H1 (cell line): ENCODE data around the gene STRA8. TPM values are rescaled to one million over a fixed set of nuclear protein-coding genes. Genes with fewer than 3 reads are reported as not detected.

ENCODE experiments used
- polyA plus RNA-seq, 7 experiments: library from polyadenylated mRNA; depleted of rRNA in 3 of 7; stranded (reverse) in 5 of 7; unstranded in 2 of 7; fragments of >200 nt in 5 of 7; fragments of 200-250 nt in 2 of 7; gene quantifications; 1 replicate in 5 of 7; 2 replicates in 1 of 7; 4 replicates in 1 of 7; pipeline versions ENCODE4 v1.2.1 to v1.2.3, GENCODE V29; 2011 to 2013; ENCODE audit warnings: missing spikeins in 2 of 7, mixed read lengths in 2 of 7
- total RNA-seq: library from RNA; stranded (reverse); fragmentation: NEBNext Ultra II Directional; extraction: Animal tissue kit (Norgen Biotek cat#: 25700); gene quantifications from 2 replicates; pipeline ENCODE4 v1.2.1, GENCODE V29; 2021
- TF ChIP-seq, protein P1 (sequence below): fragments of 300-600 bp; sonication (generic); IDR thresholded peaks from 2 replicates; pipeline ENCODE4 v1.7.1; 2012; ENCODE audit warnings: low read length, moderate library complexity, mild to moderate bottlenecking, inconsistent platforms; ENCODE audit not compliant: insufficient replicate concordance

STRA8 gene
- total and polyA plus RNA-seq, 2 of the 8 experiments (the other 6 are each of a cell fraction or from before 2014, with no cell fraction given), result not detected

DNA sequence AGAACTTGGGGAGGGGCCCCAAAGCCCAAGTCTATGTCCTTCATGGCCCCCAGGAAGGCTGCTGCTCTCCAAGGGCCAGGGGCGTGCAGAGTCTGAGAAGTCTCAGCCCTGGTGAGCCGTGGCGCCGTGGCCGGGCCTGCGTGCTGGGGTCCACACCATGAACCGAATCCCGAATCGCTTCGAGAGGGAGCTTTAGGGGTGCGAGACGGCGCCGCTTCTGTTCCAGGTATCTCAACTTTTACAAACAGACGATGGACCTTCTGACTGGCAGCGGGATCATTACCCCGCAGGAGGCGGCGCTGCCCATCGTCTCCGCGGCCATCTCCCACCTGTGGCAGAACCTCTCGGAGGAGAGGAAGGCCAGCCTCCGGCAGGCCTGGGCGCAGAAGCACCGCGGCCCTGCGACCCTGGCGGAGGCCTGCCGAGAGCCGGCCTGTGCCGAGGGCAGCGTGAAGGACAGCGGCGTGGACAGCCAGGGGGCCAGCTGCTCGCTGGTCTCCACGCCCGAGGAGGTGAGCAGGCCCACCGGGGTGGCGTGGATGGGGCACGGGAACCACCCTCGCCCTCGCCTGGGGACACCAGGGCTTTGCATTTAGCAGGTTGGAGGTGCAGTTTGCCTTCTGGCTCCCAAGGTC lies 12.7 kb downstream of the STRA8 start (continued):
- TF ChIP-seq, protein P1, sequence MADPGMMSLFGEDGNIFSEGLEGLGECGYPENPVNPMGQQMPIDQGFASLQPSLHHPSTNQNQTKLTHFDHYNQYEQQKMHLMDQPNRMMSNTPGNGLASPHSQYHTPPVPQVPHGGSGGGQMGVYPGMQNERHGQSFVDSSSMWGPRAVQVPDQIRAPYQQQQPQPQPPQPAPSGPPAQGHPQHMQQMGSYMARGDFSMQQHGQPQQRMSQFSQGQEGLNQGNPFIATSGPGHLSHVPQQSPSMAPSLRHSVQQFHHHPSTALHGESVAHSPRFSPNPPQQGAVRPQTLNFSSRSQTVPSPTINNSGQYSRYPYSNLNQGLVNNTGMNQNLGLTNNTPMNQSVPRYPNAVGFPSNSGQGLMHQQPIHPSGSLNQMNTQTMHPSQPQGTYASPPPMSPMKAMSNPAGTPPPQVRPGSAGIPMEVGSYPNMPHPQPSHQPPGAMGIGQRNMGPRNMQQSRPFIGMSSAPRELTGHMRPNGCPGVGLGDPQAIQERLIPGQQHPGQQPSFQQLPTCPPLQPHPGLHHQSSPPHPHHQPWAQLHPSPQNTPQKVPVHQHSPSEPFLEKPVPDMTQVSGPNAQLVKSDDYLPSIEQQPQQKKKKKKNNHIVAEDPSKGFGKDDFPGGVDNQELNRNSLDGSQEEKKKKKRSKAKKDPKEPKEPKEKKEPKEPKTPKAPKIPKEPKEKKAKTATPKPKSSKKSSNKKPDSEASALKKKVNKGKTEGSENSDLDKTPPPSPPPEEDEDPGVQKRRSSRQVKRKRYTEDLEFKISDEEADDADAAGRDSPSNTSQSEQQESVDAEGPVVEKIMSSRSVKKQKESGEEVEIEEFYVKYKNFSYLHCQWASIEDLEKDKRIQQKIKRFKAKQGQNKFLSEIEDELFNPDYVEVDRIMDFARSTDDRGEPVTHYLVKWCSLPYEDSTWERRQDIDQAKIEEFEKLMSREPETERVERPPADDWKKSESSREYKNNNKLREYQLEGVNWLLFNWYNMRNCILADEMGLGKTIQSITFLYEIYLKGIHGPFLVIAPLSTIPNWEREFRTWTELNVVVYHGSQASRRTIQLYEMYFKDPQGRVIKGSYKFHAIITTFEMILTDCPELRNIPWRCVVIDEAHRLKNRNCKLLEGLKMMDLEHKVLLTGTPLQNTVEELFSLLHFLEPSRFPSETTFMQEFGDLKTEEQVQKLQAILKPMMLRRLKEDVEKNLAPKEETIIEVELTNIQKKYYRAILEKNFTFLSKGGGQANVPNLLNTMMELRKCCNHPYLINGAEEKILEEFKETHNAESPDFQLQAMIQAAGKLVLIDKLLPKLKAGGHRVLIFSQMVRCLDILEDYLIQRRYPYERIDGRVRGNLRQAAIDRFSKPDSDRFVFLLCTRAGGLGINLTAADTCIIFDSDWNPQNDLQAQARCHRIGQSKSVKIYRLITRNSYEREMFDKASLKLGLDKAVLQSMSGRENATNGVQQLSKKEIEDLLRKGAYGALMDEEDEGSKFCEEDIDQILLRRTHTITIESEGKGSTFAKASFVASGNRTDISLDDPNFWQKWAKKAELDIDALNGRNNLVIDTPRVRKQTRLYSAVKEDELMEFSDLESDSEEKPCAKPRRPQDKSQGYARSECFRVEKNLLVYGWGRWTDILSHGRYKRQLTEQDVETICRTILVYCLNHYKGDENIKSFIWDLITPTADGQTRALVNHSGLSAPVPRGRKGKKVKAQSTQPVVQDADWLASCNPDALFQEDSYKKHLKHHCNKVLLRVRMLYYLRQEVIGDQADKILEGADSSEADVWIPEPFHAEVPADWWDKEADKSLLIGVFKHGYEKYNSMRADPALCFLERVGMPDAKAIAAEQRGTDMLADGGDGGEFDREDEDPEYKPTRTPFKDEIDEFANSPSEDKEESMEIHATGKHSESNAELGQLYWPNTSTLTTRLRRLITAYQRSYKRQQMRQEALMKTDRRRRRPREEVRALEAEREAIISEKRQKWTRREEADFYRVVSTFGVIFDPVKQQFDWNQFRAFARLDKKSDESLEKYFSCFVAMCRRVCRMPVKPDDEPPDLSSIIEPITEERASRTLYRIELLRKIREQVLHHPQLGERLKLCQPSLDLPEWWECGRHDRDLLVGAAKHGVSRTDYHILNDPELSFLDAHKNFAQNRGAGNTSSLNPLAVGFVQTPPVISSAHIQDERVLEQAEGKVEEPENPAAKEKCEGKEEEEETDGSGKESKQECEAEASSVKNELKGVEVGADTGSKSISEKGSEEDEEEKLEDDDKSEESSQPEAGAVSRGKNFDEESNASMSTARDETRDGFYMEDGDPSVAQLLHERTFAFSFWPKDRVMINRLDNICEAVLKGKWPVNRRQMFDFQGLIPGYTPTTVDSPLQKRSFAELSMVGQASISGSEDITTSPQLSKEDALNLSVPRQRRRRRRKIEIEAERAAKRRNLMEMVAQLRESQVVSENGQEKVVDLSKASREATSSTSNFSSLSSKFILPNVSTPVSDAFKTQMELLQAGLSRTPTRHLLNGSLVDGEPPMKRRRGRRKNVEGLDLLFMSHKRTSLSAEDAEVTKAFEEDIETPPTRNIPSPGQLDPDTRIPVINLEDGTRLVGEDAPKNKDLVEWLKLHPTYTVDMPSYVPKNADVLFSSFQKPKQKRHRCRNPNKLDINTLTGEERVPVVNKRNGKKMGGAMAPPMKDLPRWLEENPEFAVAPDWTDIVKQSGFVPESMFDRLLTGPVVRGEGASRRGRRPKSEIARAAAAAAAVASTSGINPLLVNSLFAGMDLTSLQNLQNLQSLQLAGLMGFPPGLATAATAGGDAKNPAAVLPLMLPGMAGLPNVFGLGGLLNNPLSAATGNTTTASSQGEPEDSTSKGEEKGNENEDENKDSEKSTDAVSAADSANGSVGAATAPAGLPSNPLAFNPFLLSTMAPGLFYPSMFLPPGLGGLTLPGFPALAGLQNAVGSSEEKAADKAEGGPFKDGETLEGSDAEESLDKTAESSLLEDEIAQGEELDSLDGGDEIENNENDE, result no peak
- TF ChIP-seq, all 59 proteins: peak for 0
